Liver (tissue), 9 donors: ENCODE data around the gene MGAT3. TPM values are rescaled to one million over a fixed set of nuclear protein-coding genes. Genes with fewer than 3 reads are reported as not detected.

ENCODE experiments used
- DNase-seq: peaks from one replicate; pipeline ENCODE4 v3.0.0-alpha.2; 2017; ENCODE audit warnings: low spot score
- H3K27ac ChIP-seq, 2 donors: one replicate each; pipeline ENCODE4 v1.7.0; 2013; ENCODE audit warnings: inconsistent platforms in 2 of 2, low read length in 2 of 2, control low read depth in 1 of 2, low read depth in 1 of 2, mild to moderate bottlenecking in 1 of 2
- H3K27me3 ChIP-seq, 4 donors: one replicate each; pipeline versions ENCODE4 v1.6.1 to v1.7.0; 2013; ENCODE audit warnings: low read length in 3 of 4, inconsistent platforms in 1 of 4, mild to moderate bottlenecking in 1 of 4, moderate library complexity in 1 of 4; ENCODE audit not compliant: control insufficient read depth in 4 of 4, insufficient read depth in 4 of 4
- H3K36me3 ChIP-seq, 4 donors: one replicate each; pipeline versions ENCODE4 v1.6.1 to v1.7.0; 2013; ENCODE audit warnings: low read length in 3 of 4, mild to moderate bottlenecking in 3 of 4, low read depth in 1 of 4, moderate library complexity in 1 of 4; ENCODE audit not compliant: control insufficient read depth in 4 of 4, insufficient read depth in 3 of 4
- H3K4me1 ChIP-seq, 4 donors: one replicate each; pipeline versions ENCODE4 v1.6.1 to v1.7.0; 2013; ENCODE audit warnings: low read length in 3 of 4, mild to moderate bottlenecking in 3 of 4, moderate library complexity in 1 of 4; ENCODE audit not compliant: control insufficient read depth in 4 of 4, insufficient read depth in 4 of 4
- H3K4me3 ChIP-seq, 3 donors: one replicate each; pipeline versions ENCODE4 v1.6.1 to v1.7.0; 2013; ENCODE audit warnings: low read length in 3 of 3, control low read depth in 1 of 3, low read depth in 1 of 3, mild to moderate bottlenecking in 1 of 3
- H3K9ac ChIP-seq, 2 donors: one replicate each; pipeline ENCODE4 v1.7.0; 2013; ENCODE audit warnings: low read length in 2 of 2, mild to moderate bottlenecking in 2 of 2, moderate library complexity in 2 of 2, control low read depth in 1 of 2, low read depth in 1 of 2
- H3K9me3 ChIP-seq, 4 donors: one replicate each; pipeline versions ENCODE4 v1.6.1 to v1.7.0; 2013; ENCODE audit warnings: low read length in 3 of 4; ENCODE audit not compliant: control insufficient read depth in 4 of 4
- ATF3 ChIP-seq: IDR thresholded peaks from 2 replicates; pipeline ENCODE4 v1.6.1; 2016; ENCODE audit warnings: antibody characterized with exemption
- EGR1 ChIP-seq, 2 donors: IDR thresholded peaks; 2 replicates each; pipeline ENCODE4 v1.6.1; 2016 to 2018; ENCODE audit warnings: antibody characterized with exemption in 2 of 2, low read depth in 2 of 2
- FOXA2 ChIP-seq: IDR thresholded peaks from 2 replicates; pipeline ENCODE4 v1.6.1; 2016; ENCODE audit warnings: antibody characterized with exemption
- HNF4A ChIP-seq, 2 donors: conservative IDR thresholded peaks; 2 replicates each; pipeline ENCODE4 v1.6.1; 2016; ENCODE audit warnings: antibody characterized with exemption in 2 of 2, mild to moderate bottlenecking in 2 of 2
- JUND ChIP-seq, 2 donors: IDR thresholded peaks; 2 replicates each; pipeline ENCODE4 v1.6.1; 2016; ENCODE audit warnings: antibody characterized with exemption in 2 of 2
- RAD21 ChIP-seq, 2 donors: IDR thresholded peaks; 2 replicates each; pipeline ENCODE4 v1.6.1; 2016; ENCODE audit warnings: antibody characterized with exemption in 2 of 2, mild to moderate bottlenecking in 2 of 2
- RXRA ChIP-seq, 2 donors: IDR thresholded peaks; 2 replicates each; pipeline ENCODE4 v1.6.1; 2017 to 2018; ENCODE audit warnings: antibody characterized with exemption in 2 of 2, mild to moderate bottlenecking in 1 of 2
- SP1 ChIP-seq: IDR thresholded peaks from 2 replicates; pipeline ENCODE4 v1.6.1; 2018; ENCODE audit warnings: antibody characterized with exemption, mild to moderate bottlenecking
- YY1 ChIP-seq: IDR thresholded peaks from 2 replicates; pipeline ENCODE4 v1.6.1; 2016; ENCODE audit warnings: antibody characterized with exemption, mild to moderate bottlenecking
- WGBS: extraction: QIAGEN DNeasy Blood & Tissue Kit; methylation state at CpG from one replicate; pipeline ENCODE4 v1.1.7; 2013; 5-methylcytosine and 5-hydroxymethylcytosine counted together
- polyA plus RNA-seq, 2 donors: library from polyadenylated mRNA; stranded (reverse) in 1 of 2; unstranded in 1 of 2; fragments of 200-250 nt in 1 of 2; fragments of >200 nt in 1 of 2; fragmentation: Nextera tagmentation in 1 of 2; extraction: Ambion mirVana in 1 of 2; gene quantifications; one replicate each; pipeline versions ENCODE4 v1.2.1 to v1.2.3, GENCODE V29; 2013 to 2015
- total RNA-seq, 2 donors: library from RNA; depleted of rRNA; stranded (reverse); fragments of >200 nt; gene quantifications; one replicate each; pipeline ENCODE4 v1.2.3, GENCODE V29; 2014
- TF ChIP-seq, protein P1 (sequence below): IDR thresholded peaks from 2 replicates; pipeline ENCODE4 v1.6.1; 2016; ENCODE audit warnings: antibody characterized with exemption
- TF ChIP-seq, protein P2 (sequence below): IDR thresholded peaks from 2 replicates; pipeline ENCODE4 v1.6.1; 2016; ENCODE audit warnings: antibody characterized with exemption
- TF ChIP-seq, protein P3 (sequence below): IDR thresholded peaks from 2 replicates; pipeline ENCODE4 v1.6.1; 2016; ENCODE audit warnings: antibody characterized with exemption, mild to moderate bottlenecking
- TF ChIP-seq, protein P4 (sequence below): fragments of 150-350 bp; IDR thresholded peaks from 2 replicates; pipeline ENCODE4 v1.5.1; 2017; ENCODE audit warnings: improper control_type of control experiment, low read depth, low read length; ENCODE audit not compliant: missing input control
- donor health status: healthy.
- donor health status: healthy.
- donor health status: healthy.
- donor health status: healthy.
- donor health status: healthy.

The MGAT3 gene
- total and polyA plus RNA-seq, 4 donors = 0.03 to 7.6 (median 0.10) TPM

- H3K27me3 ChIP-seq = no peaks in the 10 kb centered on the region
- WGBS = 86% methylated on average over 5 of the region's 5 CpGs
Measured at GRCh38 chr22:39481595-39481994, 24.8 kb downstream of the MGAT3 start.

DNA sequence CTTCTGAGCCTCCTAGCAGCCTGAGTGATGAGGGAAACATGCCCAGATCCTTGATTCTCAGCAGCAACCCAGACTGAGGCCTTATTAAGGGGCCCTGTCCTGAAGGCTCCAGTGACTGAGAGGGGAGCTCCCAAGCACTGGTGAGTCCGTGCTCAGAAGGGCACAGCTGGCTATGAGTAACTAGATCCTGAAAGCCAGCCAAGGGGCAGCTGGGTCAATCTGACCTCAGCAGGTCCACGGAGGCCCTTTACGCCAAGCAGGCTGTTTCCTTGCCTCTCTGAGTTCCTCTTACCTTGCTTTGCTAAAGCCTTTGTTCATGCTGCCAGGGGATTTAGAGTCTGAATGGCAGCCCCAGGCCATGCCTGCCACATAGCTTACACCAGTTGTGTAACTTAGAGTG is 26.0 kb downstream of the MGAT3 start:
- no peak for DNase-seq
- no peak for TF ChIP-seq YY1
- TF ChIP-seq HNF4A (conservative IDR thresholded peaks at IDR 0.05) = no peak
- TF ChIP-seq SP1 = no peak
- WGBS = 65% methylated on average over 3 of the region's 3 CpGs

More at GRCh38 chr22:39481595-39481994, 24.8 kb downstream of the MGAT3 start:
- DNase-seq = no peak
- H3K9ac ChIP-seq = no peak overlapping the region
- no peaks in the 10 kb centered on the region for H3K36me3 ChIP-seq
- no peaks in the 10 kb centered on the region for H3K9me3 ChIP-seq
- no peaks in the 10 kb centered on the region for H3K4me1 ChIP-seq
- H3K4me3 ChIP-seq = no peak overlapping the region
- no peak overlapping the region for H3K27ac ChIP-seq
- no peak for TF ChIP-seq JUND (IDR thresholded peaks at IDR 0.05)
- TF ChIP-seq, protein P1, sequence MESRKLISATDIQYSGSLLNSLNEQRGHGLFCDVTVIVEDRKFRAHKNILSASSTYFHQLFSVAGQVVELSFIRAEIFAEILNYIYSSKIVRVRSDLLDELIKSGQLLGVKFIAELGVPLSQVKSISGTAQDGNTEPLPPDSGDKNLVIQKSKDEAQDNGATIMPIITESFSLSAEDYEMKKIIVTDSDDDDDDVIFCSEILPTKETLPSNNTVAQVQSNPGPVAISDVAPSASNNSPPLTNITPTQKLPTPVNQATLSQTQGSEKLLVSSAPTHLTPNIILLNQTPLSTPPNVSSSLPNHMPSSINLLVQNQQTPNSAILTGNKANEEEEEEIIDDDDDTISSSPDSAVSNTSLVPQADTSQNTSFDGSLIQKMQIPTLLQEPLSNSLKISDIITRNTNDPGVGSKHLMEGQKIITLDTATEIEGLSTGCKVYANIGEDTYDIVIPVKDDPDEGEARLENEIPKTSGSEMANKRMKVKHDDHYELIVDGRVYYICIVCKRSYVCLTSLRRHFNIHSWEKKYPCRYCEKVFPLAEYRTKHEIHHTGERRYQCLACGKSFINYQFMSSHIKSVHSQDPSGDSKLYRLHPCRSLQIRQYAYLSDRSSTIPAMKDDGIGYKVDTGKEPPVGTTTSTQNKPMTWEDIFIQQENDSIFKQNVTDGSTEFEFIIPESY = no peak
- TF ChIP-seq EGR1 (IDR thresholded peaks at IDR 0.05; ENCODE audit: low read depth in 2 of 2) = no peak
- no peak for TF ChIP-seq HNF4A (conservative IDR thresholded peaks at IDR 0.05)
- no peak for TF ChIP-seq RAD21 (IDR thresholded peaks at IDR 0.05)
- TF ChIP-seq, protein P2, sequence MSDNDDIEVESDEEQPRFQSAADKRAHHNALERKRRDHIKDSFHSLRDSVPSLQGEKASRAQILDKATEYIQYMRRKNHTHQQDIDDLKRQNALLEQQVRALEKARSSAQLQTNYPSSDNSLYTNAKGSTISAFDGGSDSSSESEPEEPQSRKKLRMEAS = no peak
- TF ChIP-seq, protein P3, sequence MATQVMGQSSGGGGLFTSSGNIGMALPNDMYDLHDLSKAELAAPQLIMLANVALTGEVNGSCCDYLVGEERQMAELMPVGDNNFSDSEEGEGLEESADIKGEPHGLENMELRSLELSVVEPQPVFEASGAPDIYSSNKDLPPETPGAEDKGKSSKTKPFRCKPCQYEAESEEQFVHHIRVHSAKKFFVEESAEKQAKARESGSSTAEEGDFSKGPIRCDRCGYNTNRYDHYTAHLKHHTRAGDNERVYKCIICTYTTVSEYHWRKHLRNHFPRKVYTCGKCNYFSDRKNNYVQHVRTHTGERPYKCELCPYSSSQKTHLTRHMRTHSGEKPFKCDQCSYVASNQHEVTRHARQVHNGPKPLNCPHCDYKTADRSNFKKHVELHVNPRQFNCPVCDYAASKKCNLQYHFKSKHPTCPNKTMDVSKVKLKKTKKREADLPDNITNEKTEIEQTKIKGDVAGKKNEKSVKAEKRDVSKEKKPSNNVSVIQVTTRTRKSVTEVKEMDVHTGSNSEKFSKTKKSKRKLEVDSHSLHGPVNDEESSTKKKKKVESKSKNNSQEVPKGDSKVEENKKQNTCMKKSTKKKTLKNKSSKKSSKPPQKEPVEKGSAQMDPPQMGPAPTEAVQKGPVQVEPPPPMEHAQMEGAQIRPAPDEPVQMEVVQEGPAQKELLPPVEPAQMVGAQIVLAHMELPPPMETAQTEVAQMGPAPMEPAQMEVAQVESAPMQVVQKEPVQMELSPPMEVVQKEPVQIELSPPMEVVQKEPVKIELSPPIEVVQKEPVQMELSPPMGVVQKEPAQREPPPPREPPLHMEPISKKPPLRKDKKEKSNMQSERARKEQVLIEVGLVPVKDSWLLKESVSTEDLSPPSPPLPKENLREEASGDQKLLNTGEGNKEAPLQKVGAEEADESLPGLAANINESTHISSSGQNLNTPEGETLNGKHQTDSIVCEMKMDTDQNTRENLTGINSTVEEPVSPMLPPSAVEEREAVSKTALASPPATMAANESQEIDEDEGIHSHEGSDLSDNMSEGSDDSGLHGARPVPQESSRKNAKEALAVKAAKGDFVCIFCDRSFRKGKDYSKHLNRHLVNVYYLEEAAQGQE = no peak
- TF ChIP-seq, protein P4, sequence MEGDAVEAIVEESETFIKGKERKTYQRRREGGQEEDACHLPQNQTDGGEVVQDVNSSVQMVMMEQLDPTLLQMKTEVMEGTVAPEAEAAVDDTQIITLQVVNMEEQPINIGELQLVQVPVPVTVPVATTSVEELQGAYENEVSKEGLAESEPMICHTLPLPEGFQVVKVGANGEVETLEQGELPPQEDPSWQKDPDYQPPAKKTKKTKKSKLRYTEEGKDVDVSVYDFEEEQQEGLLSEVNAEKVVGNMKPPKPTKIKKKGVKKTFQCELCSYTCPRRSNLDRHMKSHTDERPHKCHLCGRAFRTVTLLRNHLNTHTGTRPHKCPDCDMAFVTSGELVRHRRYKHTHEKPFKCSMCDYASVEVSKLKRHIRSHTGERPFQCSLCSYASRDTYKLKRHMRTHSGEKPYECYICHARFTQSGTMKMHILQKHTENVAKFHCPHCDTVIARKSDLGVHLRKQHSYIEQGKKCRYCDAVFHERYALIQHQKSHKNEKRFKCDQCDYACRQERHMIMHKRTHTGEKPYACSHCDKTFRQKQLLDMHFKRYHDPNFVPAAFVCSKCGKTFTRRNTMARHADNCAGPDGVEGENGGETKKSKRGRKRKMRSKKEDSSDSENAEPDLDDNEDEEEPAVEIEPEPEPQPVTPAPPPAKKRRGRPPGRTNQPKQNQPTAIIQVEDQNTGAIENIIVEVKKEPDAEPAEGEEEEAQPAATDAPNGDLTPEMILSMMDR = no peak
- TF ChIP-seq RXRA (IDR thresholded peaks at IDR 0.05) = no peak
- TF ChIP-seq ATF3 = no peak
- no peak for TF ChIP-seq YY1
- TF ChIP-seq FOXA2 = no peak

More for the DNA sequence above, 26.0 kb downstream of the MGAT3 start:
- Histone ChIP-seq H3K36me3 (no peaks in the 10 kb centered on the region), H3K27ac (no peak overlapping the region), H3K9me3 (no peaks in the 10 kb centered on the region), H3K4me3 (no peak overlapping the region), H3K4me1 (no peaks in the 10 kb centered on the region), H3K27me3 (no peaks in the 10 kb centered on the region), H3K9ac (no peak overlapping the region)
